Measurements from ENCODE around the gene FZD7. TPM values are rescaled to one million over a fixed set of nuclear protein-coding genes. Genes with fewer than 3 reads are reported as not detected.

Gene FZD7
- total RNA-seq, 2 donors from 2014 or later = 0.67 to 1.6 TPM

- ATAC-seq = no peak
- Mint-ChIP-seq H3K27me3 (peaks cover 36 to 58% of the 10 kb centered on the region in 2 donors), H3K4me3 (no peak overlapping the region)
These were observed 18.0 kb downstream of the FZD7 start for GRCh38 chr2:202051499-202052161.

DNA sequence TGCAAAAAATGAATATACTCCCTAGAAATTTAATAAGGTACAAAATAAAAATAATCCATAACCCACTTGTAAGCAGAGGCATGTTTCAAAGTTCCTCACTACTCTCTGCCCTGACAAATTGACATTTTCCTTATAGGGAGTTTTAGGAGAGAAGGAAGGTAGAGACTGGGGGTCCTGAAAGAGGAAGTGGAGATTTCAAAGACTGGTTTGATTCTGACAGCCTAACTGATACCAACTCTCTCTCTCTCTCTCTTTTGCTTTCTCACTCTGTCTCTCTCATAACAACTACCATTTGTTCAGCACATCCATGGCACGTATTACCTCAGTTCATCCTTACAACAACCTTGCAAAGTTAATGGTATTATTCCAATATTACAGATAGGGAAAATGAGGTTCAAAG lies 18.6 kb downstream of the FZD7 start:
- H3K36me3 Mint-ChIP-seq = no peaks in the 10 kb centered on the region
- no peak overlapping the region for H3K4me3 Mint-ChIP-seq
- DNase-seq (ENCODE audit: low spot score) = no peak
- no peak overlapping the region for H3K27ac Mint-ChIP-seq
- ATAC-seq = no peak
- H3K27me3 Mint-ChIP-seq = peaks cover 36 to 58% of the 10 kb centered on the region in 2 donors
- H3K4me1 Mint-ChIP-seq (ENCODE audit: low read depth in 2 of 2) = no peaks in the 10 kb centered on the region
- no peaks in the 10 kb centered on the region for H3K9me3 Mint-ChIP-seq

More at GRCh38 chr2:202051499-202052161, 18.0 kb downstream of the FZD7 start:
- no peak overlapping the region for H3K27ac Mint-ChIP-seq
- H3K9me3 Mint-ChIP-seq = no peaks in the 10 kb centered on the region
- no peak for DNase-seq (ENCODE audit: low spot score)
- H3K36me3 Mint-ChIP-seq = no peaks in the 10 kb centered on the region
- no peaks in the 10 kb centered on the region for H3K4me1 Mint-ChIP-seq (ENCODE audit: low read depth in 2 of 2)

- Mint-ChIP-seq H3K27me3 (peaks cover 37 to 56% of the 10 kb centered on the region in 2 donors), H3K27ac (no peak overlapping the region), H3K4me3 (no peak overlapping the region), H3K9me3 (no peaks in the 10 kb centered on the region), H3K4me1 (ENCODE audit: low read depth in 2 of 2) (no peaks in the 10 kb centered on the region), H3K36me3 (no peaks in the 10 kb centered on the region)
- DNase-seq (ENCODE audit: low spot score) = no peak
- ATAC-seq = no peak
These were observed 21.0 kb downstream of the FZD7 start for GRCh38 chr2:202054679-202055078.

DNA sequence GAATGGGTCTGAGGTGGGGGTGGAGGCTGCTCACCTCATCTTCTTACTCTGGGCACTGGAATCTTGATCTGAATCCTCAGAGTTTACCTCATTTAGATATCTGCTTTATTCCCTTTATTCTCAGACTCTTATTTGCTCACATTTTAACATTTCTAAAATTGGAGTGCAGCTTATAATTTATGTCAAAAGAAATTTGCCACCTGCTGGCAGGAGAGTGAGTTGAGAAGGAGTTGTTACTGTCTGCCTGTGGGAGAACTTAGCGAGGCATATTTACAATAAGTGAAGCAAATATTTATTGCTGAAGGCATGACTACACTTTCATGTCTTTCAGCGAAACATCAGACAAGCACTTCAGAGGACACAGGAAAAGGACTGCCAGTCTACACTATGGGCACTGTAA lies 23.0 kb downstream of the FZD7 start:
- Mint-ChIP-seq H3K4me1 (ENCODE audit: low read depth in 2 of 2) (no peaks in the 10 kb centered on the region), H3K27ac (no peak overlapping the region), H3K36me3 (no peaks in the 10 kb centered on the region), H3K4me3 (no peak overlapping the region), H3K9me3 (no peaks in the 10 kb centered on the region), H3K27me3 (peaks cover 37 to 53% of the 10 kb centered on the region in 2 donors)
- no peak for ATAC-seq
- DNase-seq (ENCODE audit: low spot score) = no peak

DNA sequence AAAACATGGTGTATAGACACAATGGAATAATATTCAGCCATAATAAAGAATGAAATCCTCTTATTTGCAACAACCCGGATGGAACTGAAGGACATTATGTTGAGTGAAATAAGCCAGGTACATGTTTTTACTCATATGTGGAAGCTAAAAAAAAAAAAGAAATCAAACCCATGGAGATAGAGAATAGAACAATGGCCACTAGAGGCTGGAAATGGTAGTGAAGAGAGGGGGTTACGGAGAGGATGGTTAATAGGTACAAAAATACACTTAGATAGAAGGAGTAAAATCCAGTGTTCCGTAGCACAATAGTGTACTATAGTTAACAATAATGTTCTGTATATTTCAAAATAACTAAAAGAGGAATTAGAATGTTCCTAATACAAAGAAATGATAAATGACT lies 26.6 kb downstream of the FZD7 start:
- Mint-ChIP-seq H3K36me3 (no peaks in the 10 kb centered on the region), H3K4me3 (no peak overlapping the region), H3K9me3 (no peaks in the 10 kb centered on the region), H3K27ac (no peak overlapping the region), H3K4me1 (ENCODE audit: low read depth in 2 of 2) (no peaks in the 10 kb centered on the region), H3K27me3 (peaks cover 36 to 48% of the 10 kb centered on the region in 2 donors)
- ATAC-seq (no peak), DNase-seq (ENCODE audit: low spot score) (no peak)

GRCh38 chr2:202061695-202062094 lies 28.0 kb downstream of the FZD7 start:
- DNase-seq (ENCODE audit: low spot score) (no peak), ATAC-seq (no peak)
- no peaks in the 10 kb centered on the region for H3K36me3 Mint-ChIP-seq
- no peak overlapping the region for H3K27ac Mint-ChIP-seq
- H3K9me3 Mint-ChIP-seq = no peaks in the 10 kb centered on the region
- peaks cover 34 to 39% of the 10 kb centered on the region in 2 donors for H3K27me3 Mint-ChIP-seq
- no peaks in the 10 kb centered on the region for H3K4me1 Mint-ChIP-seq (ENCODE audit: low read depth in 2 of 2)
- no peak overlapping the region for H3K4me3 Mint-ChIP-seq

GRCh38 chr2:202064171-202064880 lies 30.7 kb downstream of the FZD7 start:
- Mint-ChIP-seq H3K36me3 (no peaks in the 10 kb centered on the region), H3K4me1 (ENCODE audit: low read depth in 2 of 2) (no peaks in the 10 kb centered on the region), H3K27me3 (peaks cover 27 to 35% of the 10 kb centered on the region in 2 donors), H3K4me3 (no peak overlapping the region), H3K9me3 (no peaks in the 10 kb centered on the region), H3K27ac (no peak overlapping the region)
- no peak for ATAC-seq
- DNase-seq (ENCODE audit: low spot score) = no peak

DNA sequence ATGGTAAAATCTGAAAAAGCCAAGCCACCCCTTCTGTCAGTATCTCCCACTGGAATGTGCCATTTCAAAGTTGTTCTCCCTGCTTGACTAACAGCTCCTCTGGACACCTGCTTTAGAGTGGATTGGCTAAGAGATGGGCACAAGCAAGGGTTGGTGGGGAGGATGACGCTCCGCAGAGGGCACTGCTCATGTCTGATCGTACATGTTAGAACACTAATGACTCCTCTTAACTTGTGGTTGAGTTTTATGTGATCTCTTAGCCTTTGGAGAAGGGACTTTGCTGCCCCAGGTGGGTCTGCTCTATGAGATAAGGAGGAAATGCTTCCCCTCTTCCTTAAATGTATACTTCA lies 31.2 kb downstream of the FZD7 start:
- no peak overlapping the region for H3K4me3 Mint-ChIP-seq
- H3K9me3 Mint-ChIP-seq = no peaks in the 10 kb centered on the region
- ATAC-seq = no peak
- no peak for DNase-seq (ENCODE audit: low spot score)
- no peaks in the 10 kb centered on the region for H3K4me1 Mint-ChIP-seq (ENCODE audit: low read depth in 2 of 2)
- H3K27ac Mint-ChIP-seq = no peak overlapping the region
- no peaks in the 10 kb centered on the region for H3K36me3 Mint-ChIP-seq
- peaks cover 22 to 30% of the 10 kb centered on the region in 2 donors for H3K27me3 Mint-ChIP-seq

DNA sequence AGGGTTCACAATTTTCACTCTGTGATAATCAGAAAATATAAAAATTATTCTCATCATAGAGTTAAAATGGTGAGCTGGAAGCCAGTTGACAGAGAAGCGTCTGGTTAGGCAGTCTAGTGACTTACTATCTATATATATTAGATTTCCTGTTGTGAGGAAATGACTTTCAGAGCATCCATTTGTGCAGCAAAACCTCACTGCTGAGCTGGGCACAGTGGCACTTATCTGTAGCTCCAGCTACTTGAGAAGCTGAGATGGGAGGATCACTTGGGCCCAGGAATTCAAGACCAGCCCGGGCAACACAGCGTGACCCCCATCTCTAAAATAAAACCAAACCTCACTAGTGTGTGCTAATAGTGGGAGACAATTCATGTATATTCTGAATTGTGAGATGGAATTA lies 32.2 kb downstream of the FZD7 start:
- no peak for DNase-seq (ENCODE audit: low spot score)
- ATAC-seq = no peak
- H3K9me3 Mint-ChIP-seq = no peaks in the 10 kb centered on the region
- no peaks in the 10 kb centered on the region for H3K4me1 Mint-ChIP-seq (ENCODE audit: low read depth in 2 of 2)
- no peak overlapping the region for H3K4me3 Mint-ChIP-seq
- no peak overlapping the region for H3K27ac Mint-ChIP-seq
- H3K27me3 Mint-ChIP-seq = peaks cover 17 to 24% of the 10 kb centered on the region in 2 donors
- H3K36me3 Mint-ChIP-seq = no peaks in the 10 kb centered on the region

- Mint-ChIP-seq H3K36me3 (no peaks in the 10 kb centered on the region), H3K27ac (no peak overlapping the region), H3K9me3 (no peaks in the 10 kb centered on the region), H3K4me3 (no peak overlapping the region), H3K4me1 (ENCODE audit: low read depth in 2 of 2) (no peaks in the 10 kb centered on the region), H3K27me3 (peaks cover 17 to 24% of the 10 kb centered on the region in 2 donors)
- ATAC-seq (no peak), DNase-seq (ENCODE audit: low spot score) (no peak)
These were observed 33.2 kb downstream of the FZD7 start for GRCh38 chr2:202066875-202067274.

DNA sequence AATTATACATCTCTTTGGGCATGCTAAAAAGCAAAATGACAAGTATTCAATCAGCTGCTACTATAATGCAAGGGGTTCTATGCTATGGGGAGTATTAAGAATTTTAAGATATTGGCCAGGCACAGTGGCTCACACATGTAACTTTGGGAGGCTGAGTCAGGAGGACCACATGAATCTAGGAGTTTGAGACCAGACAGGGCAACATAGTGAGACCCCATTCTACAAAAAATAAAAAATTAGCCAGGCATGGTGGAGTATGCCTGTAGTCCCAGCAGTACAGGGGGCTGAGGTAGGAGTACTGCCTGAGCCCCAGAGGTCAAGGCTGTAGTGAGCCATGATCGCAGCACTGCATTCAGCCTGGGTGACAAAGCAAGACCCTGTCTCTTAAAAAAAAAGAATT lies 33.9 kb downstream of the FZD7 start:
- peaks cover 14 to 23% of the 10 kb centered on the region in 2 donors for H3K27me3 Mint-ChIP-seq
- H3K27ac Mint-ChIP-seq = no peak overlapping the region
- DNase-seq (ENCODE audit: low spot score) (no peak), ATAC-seq (no peak)
- H3K36me3 Mint-ChIP-seq = no peaks in the 10 kb centered on the region
- H3K4me3 Mint-ChIP-seq = no peak overlapping the region
- H3K4me1 Mint-ChIP-seq (ENCODE audit: low read depth in 2 of 2) = no peaks in the 10 kb centered on the region
- no peaks in the 10 kb centered on the region for H3K9me3 Mint-ChIP-seq

- no peak overlapping the region for H3K4me3 Mint-ChIP-seq
- no peaks in the 10 kb centered on the region for H3K36me3 Mint-ChIP-seq
- H3K4me1 Mint-ChIP-seq (ENCODE audit: low read depth in 2 of 2) = no peaks in the 10 kb centered on the region
- no peak for DNase-seq (ENCODE audit: low spot score)
- peaks cover 13 to 15% of the 10 kb centered on the region in 2 donors for H3K27me3 Mint-ChIP-seq
- no peak overlapping the region for H3K27ac Mint-ChIP-seq
- ATAC-seq = no peak
- no peaks in the 10 kb centered on the region for H3K9me3 Mint-ChIP-seq
These were observed 35.8 kb downstream of the FZD7 start for GRCh38 chr2:202069170-202070067.

DNA sequence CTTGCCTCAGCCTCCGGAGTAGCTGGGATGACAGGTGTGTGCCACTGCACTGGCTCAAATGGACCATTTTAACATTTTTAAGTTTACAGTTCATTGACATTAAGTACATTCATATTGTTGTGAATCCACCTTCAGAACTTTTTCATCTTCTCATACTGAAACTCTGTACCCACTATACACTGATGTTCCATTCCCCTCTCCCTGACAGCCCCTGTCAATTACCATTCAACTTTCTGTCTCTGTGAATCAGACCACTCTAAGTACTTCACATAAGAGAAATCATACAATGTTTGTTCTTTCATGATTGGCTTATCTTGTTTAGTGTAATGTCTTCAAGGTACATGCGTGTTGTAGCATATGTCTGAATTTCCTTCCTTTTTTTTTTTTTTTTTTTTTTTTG lies 37.5 kb downstream of the FZD7 start:
- Mint-ChIP-seq H3K4me3 (no peak overlapping the region), H3K36me3 (no peaks in the 10 kb centered on the region), H3K4me1 (ENCODE audit: low read depth in 2 of 2) (no peaks in the 10 kb centered on the region), H3K27me3 (peaks cover 6 to 13% of the 10 kb centered on the region in 2 donors), H3K9me3 (no peaks in the 10 kb centered on the region), H3K27ac (no peak overlapping the region)
- DNase-seq (ENCODE audit: low spot score) (no peak), ATAC-seq (no peak)

DNA sequence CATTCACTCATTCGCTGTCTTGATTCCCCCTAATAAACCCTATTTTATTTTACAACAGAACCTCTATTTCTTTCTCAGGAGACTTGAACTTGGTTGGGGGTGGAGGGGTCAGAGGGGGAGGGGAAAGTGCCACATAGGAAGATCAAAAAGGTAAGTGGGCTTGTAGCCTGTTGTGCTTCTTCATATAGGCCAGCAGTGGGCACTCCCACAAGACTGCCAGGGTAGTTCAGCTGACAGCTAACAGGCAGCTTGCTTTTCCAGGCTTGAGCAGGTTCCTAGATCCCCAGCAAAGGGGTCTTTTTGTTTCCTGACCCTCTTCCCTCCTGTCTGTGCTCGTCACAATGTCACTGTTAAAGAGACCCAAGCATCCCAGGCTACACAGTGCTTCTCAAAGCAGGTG lies 38.6 kb downstream of the FZD7 start:
- peaks cover 8 to 16% of the 10 kb centered on the region in 2 donors for H3K27me3 Mint-ChIP-seq
- H3K4me1 Mint-ChIP-seq (ENCODE audit: low read depth in 2 of 2) = no peaks in the 10 kb centered on the region
- no peaks in the 10 kb centered on the region for H3K36me3 Mint-ChIP-seq
- H3K9me3 Mint-ChIP-seq = no peaks in the 10 kb centered on the region
- no peak for DNase-seq (ENCODE audit: low spot score)
- ATAC-seq = no peak
- H3K4me3 Mint-ChIP-seq = no peak overlapping the region
- H3K27ac Mint-ChIP-seq = no peak overlapping the region

Measured in natural killer cell treated with Interleukin-12 subunit alpha and Interleukin-12 subunit beta and Interleukin-15 and Interleukin-18, amount 100 ng/mL, for 72 hours (primary cell).